NCI-H526 treated with DMSO at 0.1 percent for 48 hours (cell line): Measurements from ENCODE around the gene ADAMTS15.

Experiments used
- DNase-seq: peaks from one replicate; lab custom pipeline; 2025; lab: John Stamatoyannopoulos, UW

Gene ADAMTS15, protein sequence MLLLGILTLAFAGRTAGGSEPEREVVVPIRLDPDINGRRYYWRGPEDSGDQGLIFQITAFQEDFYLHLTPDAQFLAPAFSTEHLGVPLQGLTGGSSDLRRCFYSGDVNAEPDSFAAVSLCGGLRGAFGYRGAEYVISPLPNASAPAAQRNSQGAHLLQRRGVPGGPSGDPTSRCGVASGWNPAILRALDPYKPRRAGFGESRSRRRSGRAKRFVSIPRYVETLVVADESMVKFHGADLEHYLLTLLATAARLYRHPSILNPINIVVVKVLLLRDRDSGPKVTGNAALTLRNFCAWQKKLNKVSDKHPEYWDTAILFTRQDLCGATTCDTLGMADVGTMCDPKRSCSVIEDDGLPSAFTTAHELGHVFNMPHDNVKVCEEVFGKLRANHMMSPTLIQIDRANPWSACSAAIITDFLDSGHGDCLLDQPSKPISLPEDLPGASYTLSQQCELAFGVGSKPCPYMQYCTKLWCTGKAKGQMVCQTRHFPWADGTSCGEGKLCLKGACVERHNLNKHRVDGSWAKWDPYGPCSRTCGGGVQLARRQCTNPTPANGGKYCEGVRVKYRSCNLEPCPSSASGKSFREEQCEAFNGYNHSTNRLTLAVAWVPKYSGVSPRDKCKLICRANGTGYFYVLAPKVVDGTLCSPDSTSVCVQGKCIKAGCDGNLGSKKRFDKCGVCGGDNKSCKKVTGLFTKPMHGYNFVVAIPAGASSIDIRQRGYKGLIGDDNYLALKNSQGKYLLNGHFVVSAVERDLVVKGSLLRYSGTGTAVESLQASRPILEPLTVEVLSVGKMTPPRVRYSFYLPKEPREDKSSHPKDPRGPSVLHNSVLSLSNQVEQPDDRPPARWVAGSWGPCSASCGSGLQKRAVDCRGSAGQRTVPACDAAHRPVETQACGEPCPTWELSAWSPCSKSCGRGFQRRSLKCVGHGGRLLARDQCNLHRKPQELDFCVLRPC

DNA sequence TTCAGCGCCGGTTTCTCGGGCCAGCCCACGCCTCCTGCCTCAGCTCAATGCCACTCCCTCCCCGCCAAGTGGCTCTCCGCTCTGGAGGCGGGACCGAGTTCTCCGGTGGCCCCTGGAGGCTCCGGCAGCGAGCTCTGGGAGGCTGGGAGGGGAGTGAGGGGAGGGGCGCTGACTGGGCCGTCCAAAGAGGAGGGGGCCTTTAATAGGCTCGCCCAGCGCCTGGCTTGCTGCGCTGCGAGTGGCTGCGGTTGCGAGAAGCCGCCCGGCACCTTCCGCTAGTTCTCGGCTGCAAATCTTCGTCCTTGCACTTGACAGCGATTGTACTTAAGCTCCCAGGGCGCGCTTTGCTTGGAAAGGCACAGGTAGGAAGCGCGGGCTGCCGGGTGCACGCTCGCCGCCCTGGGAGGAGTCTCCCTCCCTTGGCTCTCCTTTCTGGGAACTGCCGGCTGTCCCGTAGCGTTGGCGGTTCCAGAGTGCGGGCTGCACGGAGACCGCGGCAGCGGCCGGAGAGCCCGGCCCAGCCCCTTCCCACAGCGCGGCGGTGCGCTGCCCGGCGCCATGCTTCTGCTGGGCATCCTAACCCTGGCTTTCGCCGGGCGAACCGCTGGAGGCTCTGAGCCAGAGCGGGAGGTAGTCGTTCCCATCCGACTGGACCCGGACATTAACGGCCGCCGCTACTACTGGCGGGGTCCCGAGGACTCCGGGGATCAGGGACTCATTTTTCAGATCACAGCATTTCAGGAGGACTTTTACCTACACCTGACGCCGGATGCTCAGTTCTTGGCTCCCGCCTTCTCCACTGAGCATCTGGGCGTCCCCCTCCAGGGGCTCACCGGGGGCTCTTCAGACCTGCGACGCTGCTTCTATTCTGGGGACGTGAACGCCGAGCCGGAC lies at the start of gene ADAMTS15:
TSS of gene ADAMTS15 (plus strand) at position 230 of the 894 bp plus-strand sequence. CDS start at position 559, 329 bp downstream.
- peak; percentile 92 for DNase-seq

DNA sequence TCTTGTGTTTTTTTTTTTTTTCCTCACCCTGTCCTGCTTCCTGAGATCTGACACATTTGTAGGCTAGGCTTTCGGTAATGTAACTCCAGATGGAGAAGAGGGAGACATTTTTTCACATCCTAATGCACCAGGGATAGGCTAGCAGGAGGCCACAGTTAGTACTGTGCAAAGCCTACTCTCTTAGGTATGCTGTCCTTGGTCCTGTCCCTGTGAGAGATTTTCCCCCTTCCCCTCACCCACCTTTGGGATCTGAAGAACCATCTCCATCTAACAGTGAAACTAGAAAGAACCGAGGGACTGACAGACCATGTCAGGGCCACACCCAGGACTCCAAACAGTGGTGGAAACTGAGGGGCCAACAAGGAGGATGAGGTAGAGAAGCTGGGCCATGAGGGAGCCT lies 49.2 kb upstream of the ADAMTS15 start:
- DNase-seq = no peak

DNA sequence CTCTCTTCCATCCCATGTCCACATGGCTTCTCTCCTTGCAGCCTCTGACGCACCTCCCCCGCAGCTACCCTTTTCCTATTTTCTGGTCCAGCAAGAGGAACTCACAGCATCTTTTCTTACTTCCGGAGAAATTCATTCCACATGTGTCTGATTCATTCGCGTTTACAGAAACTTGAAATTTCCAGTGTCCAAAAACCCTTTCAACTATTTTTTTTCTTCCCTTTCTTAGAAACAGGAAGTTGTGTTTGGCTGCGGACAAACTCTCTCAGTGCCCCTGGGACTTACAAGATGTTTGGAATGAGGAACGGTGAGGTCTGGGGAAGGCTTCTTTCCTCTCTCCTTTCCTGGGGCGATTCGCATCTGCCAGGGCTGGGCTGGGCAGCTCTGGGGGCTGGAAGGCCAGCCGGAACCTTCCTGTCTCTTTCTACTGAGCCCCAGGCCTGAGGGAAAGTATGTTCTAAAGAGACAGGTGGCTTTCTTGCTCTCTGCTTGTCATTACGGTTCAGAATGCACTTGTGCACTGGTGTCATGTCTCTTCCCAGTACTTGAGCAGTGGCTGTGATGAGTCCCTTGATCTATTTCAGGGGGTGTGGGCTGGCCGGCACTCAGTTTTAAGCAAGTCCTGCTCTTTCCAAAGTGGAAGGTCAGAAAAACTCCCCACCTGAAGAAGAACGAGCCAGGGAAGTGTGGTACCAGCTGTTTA lies 47.5 kb upstream of the ADAMTS15 start:
- DNase-seq = no peak

DNA sequence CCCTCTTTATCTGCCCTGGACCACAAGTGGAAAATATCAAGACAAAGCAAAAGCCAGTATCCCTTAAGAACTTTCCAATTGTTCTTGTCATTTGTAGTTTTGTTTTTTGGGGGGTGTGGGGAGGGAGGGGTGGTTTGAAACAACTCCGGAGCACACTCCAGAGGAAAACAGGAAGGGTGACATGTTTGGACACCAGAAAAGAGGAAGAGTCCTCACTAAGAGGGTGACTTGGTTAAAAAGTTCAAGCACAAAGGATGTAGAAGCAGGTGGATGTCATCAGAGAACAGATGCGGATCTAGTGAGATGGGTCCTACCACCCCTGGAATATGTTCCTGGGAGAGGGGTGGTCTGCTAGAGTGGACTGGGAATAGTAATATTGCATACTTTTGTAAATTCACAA lies 45.9 kb upstream of the ADAMTS15 start:
- no peak for DNase-seq

DNA sequence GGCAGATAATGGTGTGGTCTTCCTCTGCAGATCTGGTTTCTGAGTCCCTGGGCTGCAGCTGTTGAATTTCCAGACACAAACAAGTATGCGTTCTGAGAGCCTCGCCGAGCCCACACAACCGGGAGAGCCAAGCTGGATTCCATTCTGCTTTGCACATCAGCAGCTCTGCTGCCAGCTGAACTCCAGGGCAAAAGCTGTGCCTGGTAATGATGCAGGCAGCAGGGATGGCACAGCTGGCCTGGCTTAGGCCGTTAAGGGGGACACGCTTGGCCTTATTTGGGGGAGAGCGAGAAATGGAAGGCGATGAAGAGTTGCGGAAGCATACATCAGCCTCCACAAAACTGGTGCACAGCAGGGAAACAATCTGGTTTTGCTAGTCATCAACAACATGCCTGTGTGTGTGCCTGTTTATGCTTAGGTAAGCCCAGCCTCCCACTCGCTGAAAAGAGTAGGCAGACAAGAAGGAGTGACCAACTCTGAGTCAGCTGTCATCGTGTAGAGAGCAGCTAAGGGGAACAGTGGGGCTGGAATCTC lies 45.1 kb upstream of the ADAMTS15 start:
- peak; percentile 25 for DNase-seq

DNA sequence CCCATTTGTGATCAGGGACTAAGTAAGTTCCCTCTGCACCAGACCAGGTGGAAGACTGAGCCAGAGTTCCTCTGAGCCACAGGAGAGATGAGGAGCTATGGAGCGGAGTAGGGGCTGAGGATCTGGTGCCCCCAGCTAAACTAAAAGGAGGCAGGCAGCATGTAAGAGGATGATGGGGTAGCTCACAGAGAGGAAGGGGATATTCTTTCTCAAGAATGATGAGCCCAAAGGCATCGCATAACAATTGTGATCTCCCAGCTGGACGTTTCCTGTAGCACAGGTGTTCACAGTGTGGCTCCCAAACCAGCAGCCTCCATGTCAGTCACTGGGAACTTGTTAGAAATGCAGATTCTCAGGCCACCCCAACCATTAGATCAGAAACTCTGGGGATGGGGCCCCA lies 44.5 kb upstream of the ADAMTS15 start:
- no peak for DNase-seq

DNA sequence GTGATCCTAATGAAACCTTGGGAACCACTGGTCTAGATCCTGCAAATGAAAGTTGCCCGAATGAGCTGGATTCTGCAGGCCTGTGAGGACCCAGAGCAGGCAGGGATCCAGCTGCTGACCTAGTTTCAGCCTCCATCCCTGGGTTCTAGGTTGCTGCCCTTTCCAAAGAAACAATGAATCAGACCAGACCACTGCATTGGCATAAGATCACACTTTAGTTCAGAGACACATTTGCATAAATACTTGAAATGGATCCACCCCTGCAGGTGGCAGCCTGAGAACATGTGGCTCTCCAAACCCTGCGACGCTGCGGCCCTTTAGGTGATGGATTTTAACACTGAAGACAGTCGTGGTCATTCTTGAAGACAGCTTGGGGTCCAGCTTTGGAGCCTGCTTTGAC lies 43.7 kb upstream of the ADAMTS15 start:
- peak; percentile 68 for DNase-seq

DNA sequence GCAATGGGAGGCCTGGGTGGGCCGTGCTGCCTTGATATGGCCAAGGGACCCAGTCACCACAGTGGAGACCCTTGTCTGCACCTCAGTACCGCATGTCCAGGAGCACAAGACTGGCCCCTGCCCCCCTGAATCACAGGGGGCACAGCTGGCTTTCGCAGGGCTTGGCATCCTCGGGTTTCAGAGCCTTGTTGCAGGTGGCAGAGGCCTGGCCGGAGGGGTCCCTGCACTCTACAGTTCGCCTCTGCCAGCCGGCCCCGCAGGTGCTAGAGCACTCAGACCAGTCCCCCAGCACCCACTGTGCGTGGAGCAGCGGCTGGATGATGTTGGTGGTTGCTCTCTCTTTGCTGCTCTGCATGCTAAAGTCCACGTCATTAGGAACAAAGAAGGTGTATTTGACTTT lies 43.0 kb upstream of the ADAMTS15 start:
- no peak for DNase-seq

DNA sequence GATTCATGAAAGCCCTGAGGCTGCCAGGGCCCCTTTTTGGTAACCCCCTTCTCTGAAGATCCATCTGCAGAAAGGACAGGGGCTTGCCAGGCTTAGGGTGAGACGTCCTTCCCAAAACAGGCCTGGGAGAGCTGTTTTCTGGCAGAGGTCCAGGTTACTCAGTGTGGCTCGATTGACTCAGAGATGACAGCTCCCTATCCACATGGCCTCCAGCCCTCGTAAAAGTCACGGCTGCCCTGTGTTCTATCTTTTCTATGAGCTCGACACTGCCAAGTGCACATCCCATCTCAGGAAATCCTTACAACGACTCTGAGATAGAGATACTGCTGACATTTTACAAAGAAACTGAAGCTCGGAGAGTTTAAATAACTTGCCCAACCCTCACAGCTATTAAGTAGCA lies 40.5 kb upstream of the ADAMTS15 start:
- DNase-seq = no peak

DNA sequence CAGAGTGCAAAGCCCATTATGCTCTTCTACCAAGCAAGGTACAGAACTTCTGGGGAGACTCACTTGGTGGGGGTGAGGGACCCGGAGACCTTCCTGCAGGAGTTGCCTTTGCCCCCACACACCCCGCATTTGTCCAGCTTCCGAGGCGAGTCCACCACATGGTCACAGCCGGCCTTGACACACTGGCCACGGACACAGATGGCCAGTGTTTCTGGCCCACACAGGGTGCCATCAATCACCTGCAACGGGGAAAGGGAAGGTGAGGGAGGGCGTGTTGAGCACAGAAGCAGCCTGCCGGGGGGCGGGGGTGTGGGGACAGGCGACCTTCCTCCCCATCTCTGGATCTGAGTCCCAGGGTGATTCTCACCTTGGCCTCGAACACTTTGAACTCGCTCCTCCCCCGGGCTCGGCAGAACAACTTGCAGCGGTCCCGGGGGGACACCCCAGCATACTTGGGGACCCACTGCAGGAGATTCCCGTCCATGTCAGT lies 40.0 kb upstream of the ADAMTS15 start:
- DNase-seq = no peak

DNA sequence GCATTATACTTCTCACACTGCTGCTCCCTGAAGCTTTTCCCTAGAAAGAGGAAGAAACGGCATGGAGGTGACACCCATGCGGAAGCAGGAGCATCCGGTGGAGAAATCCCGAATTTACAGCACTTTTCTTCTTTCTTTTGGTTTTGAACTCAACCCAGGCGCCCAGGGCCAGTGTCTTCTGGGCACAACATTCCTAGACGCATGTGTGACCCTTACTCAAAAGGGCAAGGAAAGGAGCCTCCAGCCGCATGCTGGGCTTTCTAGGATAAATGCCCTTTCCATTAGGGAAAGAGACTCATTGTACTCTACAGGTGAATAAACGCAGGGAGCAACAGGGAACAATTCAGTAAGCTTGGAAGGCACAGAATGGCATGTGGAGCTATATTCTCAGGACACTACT lies 39.5 kb upstream of the ADAMTS15 start:
- DNase-seq = no peak

DNA sequence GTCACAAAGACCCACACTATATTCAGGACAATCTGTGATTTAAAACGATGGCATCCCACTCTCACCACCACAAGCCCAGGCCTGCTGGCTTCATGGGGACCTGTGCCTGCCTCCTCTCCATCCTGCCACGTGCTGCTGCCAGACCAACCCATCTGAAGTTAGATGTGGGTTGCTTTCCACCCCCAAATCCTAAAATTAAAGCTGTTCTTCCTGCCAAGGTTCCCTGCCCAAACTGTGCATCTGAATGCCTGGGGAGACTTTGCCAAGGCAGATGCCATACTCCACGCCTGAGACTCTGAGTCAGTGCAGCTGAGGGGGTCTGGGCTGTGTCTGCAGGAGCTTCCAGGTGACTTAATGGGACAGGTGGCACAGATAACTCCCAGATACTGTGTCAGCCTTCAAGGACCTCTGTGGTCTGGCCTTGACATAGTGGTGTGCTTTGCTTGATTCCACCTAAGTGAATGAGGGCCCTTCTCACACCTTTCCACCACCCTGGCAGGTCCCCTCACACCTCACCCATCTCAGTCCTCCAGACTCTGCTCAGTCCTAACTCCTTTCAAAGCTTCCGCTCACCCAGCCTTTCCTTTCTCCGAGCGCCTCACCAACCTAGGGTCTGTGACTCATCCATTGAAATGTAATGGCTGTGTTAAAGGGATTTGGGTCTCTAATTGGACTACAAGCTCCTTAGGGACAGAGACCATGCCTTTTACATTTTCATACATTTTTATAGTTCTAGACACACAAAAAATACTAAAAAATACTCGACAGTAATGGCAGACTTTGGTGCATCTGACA lies 38.7 kb upstream of the ADAMTS15 start:
- DNase-seq = no peak

DNA sequence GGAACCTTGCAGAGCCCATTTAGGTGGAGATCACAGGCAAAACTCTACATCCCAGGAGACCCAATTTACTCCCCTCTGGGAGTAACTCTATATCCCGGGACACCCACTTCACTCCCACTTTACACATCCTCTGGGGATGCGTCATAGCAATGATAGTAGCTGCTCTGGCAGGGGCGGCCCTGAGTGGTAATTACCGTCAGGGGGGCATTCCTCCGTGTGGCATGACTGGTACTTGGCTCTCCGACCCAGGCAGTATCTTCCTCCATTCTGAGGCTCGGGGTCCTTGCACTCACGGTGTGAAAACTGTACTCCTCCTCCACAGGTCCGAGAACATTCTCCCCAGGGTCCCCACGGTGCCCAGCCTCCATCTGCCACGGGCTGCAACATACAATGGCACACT lies 37.2 kb upstream of the ADAMTS15 start:
- no peak for DNase-seq

DNA sequence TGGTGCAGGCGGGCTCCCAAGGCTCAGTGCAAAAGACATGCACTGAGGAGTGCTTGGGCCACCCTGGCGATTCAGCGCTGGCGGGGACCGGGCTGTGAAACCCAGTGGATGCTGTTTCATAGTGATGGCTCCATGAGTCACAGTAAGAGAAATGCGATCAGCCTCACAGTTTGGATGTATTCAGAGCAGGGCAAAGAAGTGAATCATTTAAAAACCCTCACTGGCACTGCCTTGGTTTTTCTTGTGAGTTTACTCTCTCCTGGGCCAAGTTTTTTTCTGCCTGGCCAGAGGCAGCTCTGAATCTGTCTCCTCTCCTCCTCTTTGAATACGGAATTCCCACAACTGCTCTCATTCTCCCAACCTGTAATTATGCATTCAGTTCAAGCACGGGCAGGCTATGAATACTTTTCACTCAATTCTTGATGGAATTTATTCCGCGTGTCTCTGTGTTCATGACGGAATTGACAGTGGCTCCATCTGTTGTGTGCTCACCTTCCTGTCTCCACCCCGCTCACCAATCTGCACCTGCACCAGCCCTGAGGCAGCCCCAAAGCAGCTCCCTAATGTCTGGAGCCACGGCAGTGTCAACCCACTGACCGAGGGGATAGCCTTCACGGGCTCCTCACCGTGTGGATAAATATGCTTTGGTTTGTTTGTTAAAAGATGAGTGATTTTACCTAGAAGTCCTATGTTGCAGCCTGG lies 34.9 kb upstream of the ADAMTS15 start:
- DNase-seq = no peak

DNA sequence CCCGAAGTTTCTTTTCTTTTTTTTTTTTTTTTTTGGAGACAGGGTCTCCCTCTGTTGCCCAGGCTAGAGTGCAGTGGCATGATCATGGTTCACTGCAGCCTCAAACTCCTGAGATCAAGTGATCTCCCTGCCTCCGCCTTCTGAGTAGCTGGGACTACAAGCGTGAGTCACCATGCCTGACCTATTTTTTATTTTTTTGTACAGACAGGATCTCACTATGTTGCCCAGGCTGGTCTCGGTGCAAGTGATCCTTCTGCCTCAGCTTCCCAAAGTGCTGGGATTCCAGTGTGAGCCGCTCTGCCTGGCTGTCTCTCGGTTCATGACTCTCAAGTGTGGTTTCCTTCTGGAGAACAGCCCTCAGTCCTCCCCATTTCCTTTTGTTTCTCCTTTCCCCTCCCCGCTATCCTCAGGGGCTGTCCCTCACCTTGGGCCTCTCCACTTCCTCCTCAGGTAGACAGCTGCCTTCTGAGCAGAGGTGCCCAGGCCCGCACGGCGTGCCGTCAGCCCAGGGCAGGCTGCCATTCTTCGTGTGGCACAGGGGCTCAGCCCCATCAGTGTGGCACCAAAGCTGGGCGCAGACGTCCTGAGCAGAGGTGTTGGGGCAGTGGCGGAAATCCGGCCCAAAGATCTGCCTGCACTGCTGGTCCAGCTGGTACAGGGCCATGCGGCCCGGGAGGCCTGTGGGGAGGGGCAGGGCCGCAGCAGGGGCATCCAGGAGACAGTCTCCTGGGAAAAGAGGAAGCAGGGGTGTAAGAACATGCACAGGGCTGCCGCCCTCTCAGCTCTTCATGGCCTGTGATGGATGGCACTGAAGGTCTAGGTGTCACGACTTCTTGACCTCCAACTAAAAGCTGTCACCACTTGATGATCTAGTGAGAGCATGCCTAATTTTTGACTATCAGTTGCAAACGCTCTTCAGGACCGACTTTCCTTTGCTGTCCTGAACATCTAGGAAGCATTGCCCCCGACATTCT lies 34.1 kb upstream of the ADAMTS15 start:
- DNase-seq = no peak

DNA sequence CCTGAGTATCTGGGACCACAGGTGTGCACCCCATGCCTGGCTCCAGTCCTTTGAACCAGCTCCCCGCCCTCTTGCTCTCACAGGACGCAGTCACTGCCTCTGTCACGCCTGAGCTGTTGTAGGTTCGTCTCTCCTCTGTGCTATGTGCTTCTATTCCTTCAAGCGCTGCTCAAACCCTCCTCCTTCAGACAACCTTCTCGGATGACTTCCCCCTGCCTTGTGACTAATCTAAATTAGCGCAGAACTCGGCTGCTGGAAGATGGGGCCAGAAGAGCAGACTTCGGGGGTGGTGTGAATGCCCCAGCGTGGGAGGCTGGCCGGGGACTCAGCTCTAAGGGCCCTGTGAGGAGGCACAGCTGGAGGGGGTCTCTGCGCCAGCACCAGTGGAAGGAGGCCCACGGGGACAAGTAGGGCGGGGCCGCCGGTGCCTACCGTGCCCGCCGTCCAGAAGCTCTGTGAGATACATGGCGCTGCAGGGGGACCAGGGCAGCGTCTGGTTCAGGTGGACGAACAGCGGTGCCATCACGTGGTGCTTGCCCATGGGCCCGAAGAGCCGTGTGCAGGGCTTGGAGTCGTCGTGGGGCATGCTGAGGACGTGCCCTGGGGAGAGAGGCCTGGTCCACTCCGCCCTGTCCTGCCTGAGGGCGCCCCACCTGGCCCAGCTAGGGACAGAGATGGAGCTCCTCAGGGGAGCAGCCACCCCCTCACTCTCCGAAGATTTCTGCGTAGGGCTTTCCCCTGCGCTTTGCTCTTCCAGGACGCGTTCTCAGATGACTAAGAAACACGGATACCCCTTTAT lies 32.5 kb upstream of the ADAMTS15 start:
- DNase-seq = no peak

DNA sequence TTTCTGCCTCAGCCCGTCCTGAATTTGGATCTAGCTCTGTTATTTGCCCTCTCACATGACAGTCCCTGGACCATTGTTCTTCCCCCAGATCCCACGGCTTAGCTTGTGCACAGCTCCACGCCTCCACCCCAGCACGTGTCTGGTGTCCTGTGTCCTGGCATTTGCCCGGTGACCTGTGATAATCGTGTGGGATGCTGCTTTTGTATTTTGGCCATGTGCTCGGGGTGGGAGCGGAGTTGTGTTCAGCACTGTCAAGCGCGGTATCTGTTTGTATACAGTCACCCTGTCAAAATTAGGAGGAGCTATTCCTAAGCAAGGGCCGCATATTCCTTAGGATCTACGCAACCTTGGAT lies 31.9 kb upstream of the ADAMTS15 start:
- DNase-seq = no peak
